H9 (cell line): Measurements from ENCODE around the gene OTOL1. TPM values are rescaled to one million over a fixed set of nuclear protein-coding genes. Genes with fewer than 3 reads are reported as not detected.

Experiments
- DNase-seq: peaks from one replicate; pipeline ENCODE4 v3.0.0-alpha.2; 2017
- H2AFZ ChIP-seq: one replicate; pipeline ENCODE4 v1.6.1; 2013; ENCODE audit warnings: mild to moderate bottlenecking, low read length, control low read depth, moderate library complexity
- H2AK5ac ChIP-seq: 2 replicates; pipeline ENCODE4 v1.6.1; 2013; ENCODE audit warnings: low read length, control low read depth, mixed read lengths; ENCODE audit not compliant: insufficient read length
- H2BK120ac ChIP-seq: one replicate; pipeline ENCODE4 v1.6.1; 2013; ENCODE audit warnings: low read depth, mild to moderate bottlenecking, low read length, control low read depth, inconsistent platforms; ENCODE audit not compliant: poor library complexity, severe bottlenecking
- H2BK12ac ChIP-seq: 2 replicates; pipeline ENCODE4 v1.6.1; 2013; ENCODE audit warnings: low read length, control low read depth, mixed read lengths, low read depth; ENCODE audit not compliant: insufficient read length
- H2BK15ac ChIP-seq: 2 replicates; pipeline ENCODE4 v1.6.1; 2013; ENCODE audit warnings: low read depth, low read length, control low read depth
- H2BK20ac ChIP-seq: one replicate; pipeline ENCODE4 v1.6.1; 2013; ENCODE audit warnings: low read depth, mild to moderate bottlenecking, low read length, control low read depth, inconsistent platforms; ENCODE audit not compliant: poor library complexity, severe bottlenecking
- H2BK5ac ChIP-seq: 2 replicates; pipeline ENCODE4 v1.6.1; 2013; ENCODE audit warnings: low read length, control low read depth, mixed read lengths; ENCODE audit not compliant: insufficient read length
- H3K14ac ChIP-seq: 2 replicates; pipeline ENCODE4 v1.6.1; 2013; ENCODE audit warnings: low read length, control low read depth; ENCODE audit not compliant: insufficient read depth
- H3K18ac ChIP-seq: 2 replicates; pipeline ENCODE4 v1.6.1; 2013; ENCODE audit warnings: low read depth, mild to moderate bottlenecking, mixed read lengths, low read length, control low read depth; ENCODE audit not compliant: insufficient read length
- H3K23ac ChIP-seq: 2 replicates; pipeline ENCODE4 v1.6.1; 2013; ENCODE audit warnings: low read length, control low read depth, mixed read lengths, low read depth; ENCODE audit not compliant: insufficient read length
- H3K23me2 ChIP-seq: 2 replicates; pipeline ENCODE4 v1.6.1; 2013; ENCODE audit warnings: low read depth, mild to moderate bottlenecking, mixed read lengths, low read length, control low read depth; ENCODE audit not compliant: insufficient read length, poor library complexity, severe bottlenecking
- H3K27ac ChIP-seq: 2 replicates; pipeline ENCODE4 v1.5.1; 2013; ENCODE audit warnings: low read length, control low read depth, mixed read lengths, low read depth; ENCODE audit not compliant: insufficient read length
- H3K27me3 ChIP-seq: 2 replicates; pipeline ENCODE4 v1.6.1; 2013; ENCODE audit warnings: low read length, control low read depth, inconsistent platforms; ENCODE audit not compliant: insufficient read depth
- H3K4ac ChIP-seq: 2 replicates; pipeline ENCODE4 v1.6.1; 2013; ENCODE audit warnings: low read depth, mild to moderate bottlenecking, control low read depth, inconsistent platforms, low read length, moderate library complexity
- H3K4me1 ChIP-seq: 2 replicates; pipeline ENCODE4 v1.6.1; 2013; ENCODE audit warnings: low read length, control low read depth, inconsistent platforms; ENCODE audit not compliant: insufficient read depth
- H3K4me2 ChIP-seq: 2 replicates; pipeline ENCODE4 v1.6.1; 2013; ENCODE audit warnings: low read length, control low read depth, mixed read lengths; ENCODE audit not compliant: insufficient read length, insufficient read depth
- H3K56ac ChIP-seq: 2 replicates; pipeline ENCODE4 v1.6.1; 2013; ENCODE audit warnings: low read depth, mild to moderate bottlenecking, mixed read lengths, low read length, control low read depth; ENCODE audit not compliant: insufficient read length
- H3K79me1 ChIP-seq: 2 replicates; pipeline ENCODE4 v1.6.1; 2013; ENCODE audit warnings: low read depth, mild to moderate bottlenecking, moderate library complexity, low read length, control low read depth, inconsistent platforms; ENCODE audit not compliant: insufficient read depth, poor library complexity, severe bottlenecking
- H3K79me2 ChIP-seq: 2 replicates; pipeline ENCODE4 v1.6.1; 2013; ENCODE audit warnings: low read length, control low read depth, inconsistent platforms; ENCODE audit not compliant: insufficient read depth
- H3K9ac ChIP-seq: 2 replicates; pipeline ENCODE4 v1.6.1; 2013; ENCODE audit warnings: low read length, control low read depth, mixed read lengths; ENCODE audit not compliant: insufficient read length; ENCODE audit errors: extremely low read depth
- H3K9me3 ChIP-seq: one replicate; pipeline ENCODE4 v1.6.1; 2013; ENCODE audit warnings: low read depth, low read length, inconsistent platforms; ENCODE audit not compliant: control insufficient read depth
- H3T11ph ChIP-seq: one replicate; pipeline ENCODE4 v1.6.1; 2013; ENCODE audit warnings: mild to moderate bottlenecking, low read length, control low read depth, inconsistent platforms
- H4K20me1 ChIP-seq: one replicate; pipeline ENCODE4 v1.6.1; 2013; ENCODE audit not compliant: control insufficient read depth, insufficient read length, insufficient read depth
- H4K5ac ChIP-seq: 2 replicates; pipeline ENCODE4 v1.6.1; 2013; ENCODE audit warnings: low read depth, mild to moderate bottlenecking, mixed read lengths, low read length, control low read depth; ENCODE audit not compliant: insufficient read length
- H4K8ac ChIP-seq: replicated peaks from 2 replicates; pipeline ENCODE4 v1.6.1; 2013; ENCODE audit warnings: low read length, control low read depth, mixed read lengths, low read depth; ENCODE audit not compliant: insufficient read length
- H4K91ac ChIP-seq: 2 replicates; pipeline ENCODE4 v1.6.1; 2013; ENCODE audit warnings: low read depth, mild to moderate bottlenecking, moderate library complexity, mixed read lengths, low read length, control low read depth; ENCODE audit not compliant: insufficient read length
- H3K27ac Mint-ChIP-seq, 3 experiments: 2 replicates in 2 of 3; 3 replicates in 1 of 3; pipeline ENCODE4 v1.8.0; 2020 to 2021; ENCODE audit warnings: mixed read lengths in 3 of 3, mild to moderate bottlenecking in 1 of 3, moderate library complexity in 1 of 3
- H3K27me3 Mint-ChIP-seq: 2 replicates; pipeline ENCODE4 v1.8.0; 2021; ENCODE audit warnings: low read depth, mild to moderate bottlenecking, moderate library complexity, mixed read lengths
- H3K36me3 Mint-ChIP-seq, 3 experiments: 2 replicates in 2 of 3; 3 replicates in 1 of 3; pipeline ENCODE4 v1.8.0; 2020 to 2021; ENCODE audit warnings: low read depth in 3 of 3, mixed read lengths in 3 of 3; ENCODE audit not compliant: insufficient read depth in 1 of 3
- H3K4me1 Mint-ChIP-seq, 2 experiments: 2 replicates each; pipeline ENCODE4 v1.8.0; 2020; ENCODE audit warnings: mixed read lengths in 2 of 2
- H3K4me3 Mint-ChIP-seq, 2 experiments: 2 replicates in 1 of 2; 3 replicates in 1 of 2; pipeline ENCODE4 v1.8.0; 2020 to 2021; ENCODE audit warnings: mild to moderate bottlenecking in 2 of 2, mixed read lengths in 2 of 2, moderate library complexity in 1 of 2
- H3K9me3 Mint-ChIP-seq, 2 experiments: 2 replicates in 1 of 2; 3 replicates in 1 of 2; pipeline ENCODE4 v1.8.0; 2020; ENCODE audit warnings: mild to moderate bottlenecking in 2 of 2, mixed read lengths in 2 of 2, moderate library complexity in 1 of 2
- CTCF ChIP-seq: fragments of 200-600 bp; sonication (generic); conservative IDR thresholded peaks from 3 replicates; pipeline ENCODE4 v1.8.0; 2021; ENCODE audit warnings: antibody characterized with exemption, mild to moderate bottlenecking
- WGBS: extraction: QIAGEN DNeasy Blood & Tissue Kit; methylation state at CpG from one replicate; pipeline ENCODE4 v1.1.7; 2013; ENCODE audit warnings: missing lambda C conversion rate, low lambda C conversion rate, mixed read lengths; ENCODE audit not compliant: insufficient read length; ENCODE audit errors: extremely low coverage; 5-methylcytosine and 5-hydroxymethylcytosine counted together
- total RNA-seq: library from RNA; stranded (reverse); gene quantifications from 2 replicates; pipeline ENCODE4 v1.2.1, GENCODE V29; 2021

The OTOL1 gene
- total RNA-seq, 1 experiment from 2014 or later: not detected

- Histone ChIP-seq H3K4ac (no peak overlapping the region), H3K9ac (no peak overlapping the region), H3K23me2 (no peaks in the 10 kb centered on the region), H3K79me2 (no peaks in the 10 kb centered on the region), H4K8ac (no peak overlapping the region), H3K4me2 (no peak overlapping the region), H4K91ac (no peak overlapping the region), H2BK20ac (no peak overlapping the region), H2BK120ac (no peak overlapping the region), H3K79me1 (no peaks in the 10 kb centered on the region), H3K9me3 (no peaks in the 10 kb centered on the region), H2BK5ac (no peak overlapping the region), H3K14ac (no peak overlapping the region), H3K56ac (no peak overlapping the region), H3K4me1 (no peaks in the 10 kb centered on the region), H2AFZ (no peak overlapping the region), H2AK5ac (no peak overlapping the region), H3K23ac (no peak overlapping the region), H2BK12ac (no peak overlapping the region), H4K20me1 (no peaks in the 10 kb centered on the region), H2BK15ac (no peak overlapping the region), H3K27me3 (no peaks in the 10 kb centered on the region), H3K18ac (no peak overlapping the region), H3K27ac (no peak overlapping the region), H3T11ph (no peak overlapping the region), H4K5ac (no peak overlapping the region)
- peaks cover 5 to 12% of the 10 kb centered on the region in 2 experiments for H3K4me1 Mint-ChIP-seq
- H3K9me3 Mint-ChIP-seq: no peaks in the 10 kb centered on the region
- H3K4me3 Mint-ChIP-seq: no peak overlapping the region
- no peak overlapping the region for H3K27ac Mint-ChIP-seq
- DNase-seq: no peak
- no peaks in the 10 kb centered on the region for H3K36me3 Mint-ChIP-seq
- no peaks in the 10 kb centered on the region for H3K27me3 Mint-ChIP-seq
- no CpG with 5 or more reads among the region's 2 CpGs for WGBS
- TF ChIP-seq CTCF: no peak
Measured at GRCh38 chr3:161449785-161450184, 46.8 kb upstream of the OTOL1 start.
